ENCODE results near the gene PLA2G12B.

The PLA2G12B gene

GRCh38 chr10:72888151-72888638, 66.4 kb downstream of the PLA2G12B start:
- no peak for DNase-seq

GRCh38 chr10:72887043-72887442, 67.6 kb downstream of the PLA2G12B start:
- no peak for DNase-seq

GRCh38 chr10:72886621-72887020, 68.0 kb downstream of the PLA2G12B start:
- DNase-seq = no peak

- DNase-seq = no peak
These were observed 68.7 kb downstream of the PLA2G12B start for GRCh38 chr10:72885953-72886352.
